Measurements from ENCODE around the gene PALM.
"Not testable (repeated sequence)": the region's sequence is repeated elsewhere in the genome, so short reads cannot be mapped to it uniquely, and the experiment has no call there.

Gene PALM

DNA sequence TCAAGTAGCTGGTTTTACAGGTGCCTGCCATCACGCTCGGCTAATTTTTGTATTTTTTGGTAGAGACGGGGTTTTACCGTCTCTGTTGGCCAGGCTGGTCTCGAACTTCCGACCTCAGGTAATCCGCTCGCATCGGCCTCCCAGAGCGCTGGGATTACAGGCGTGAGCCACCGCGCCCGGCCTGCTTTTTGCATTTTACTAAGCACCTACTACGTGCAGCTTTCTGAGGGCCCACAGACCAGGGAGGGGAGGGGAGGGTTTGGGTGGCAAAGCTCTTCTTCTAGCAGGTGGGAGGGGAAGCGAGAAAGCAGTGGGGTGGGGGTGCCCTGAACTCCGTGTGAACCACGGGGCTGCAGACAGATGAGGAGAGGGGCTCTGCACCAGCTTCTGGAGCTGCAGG, 15.0 kb downstream of the PALM start:
- peaks cover 0 to 32% (median 20%) of the 10 kb centered on the region in 4 experiments for H3K4me1 ChIP-seq (ENCODE audit: control extremely low read depth in 1 of 4, control insufficient read depth in 4 of 4, insufficient read depth in 4 of 4, low read length in 3 of 4)
- no peaks in the 10 kb centered on the region for H3K9me3 ChIP-seq (ENCODE audit: control extremely low read depth in 1 of 5, control insufficient read depth in 4 of 5, insufficient read depth in 2 of 5, low read depth in 1 of 5, low read length in 4 of 5)
- H3K36me3 ChIP-seq (ENCODE audit: control insufficient read depth in 4 of 4, insufficient read depth in 4 of 4, low read length in 3 of 4): no peaks in the 10 kb centered on the region
- ChIA-PET POLR2A (no interaction called here), CTCF (interaction anchor here (1.8 to 2.1 kb wide), 2 partner anchors 16 to 19 kb away, joined by 7 read pairs; no protein-coding TSS in a partner anchor)
- DNase-seq: no peak
- peaks cover 0 to 7% (median 0%) of the 10 kb centered on the region in 5 experiments for H3K27me3 ChIP-seq (replicated peaks in 2 of 5; ENCODE audit: control insufficient read depth in 4 of 5, insufficient read depth in 5 of 5, low read length in 4 of 5)
- no peak overlapping the region for H3K4me3 ChIP-seq (ENCODE audit: control insufficient read depth in 1 of 7, extremely low read depth in 1 of 7, insufficient read depth in 4 of 7, low read depth in 2 of 7, low read length in 6 of 7)
- 94% methylated on average over 12 of the region's 18 CpGs for WGBS (ENCODE audit: insufficient coverage)
- no peak overlapping the region for H3K27ac ChIP-seq (ENCODE audit: insufficient read depth in 1 of 2, low read depth in 1 of 2, low read length in 2 of 2, poor library complexity in 1 of 2, severe bottlenecking in 2 of 2)

DNA sequence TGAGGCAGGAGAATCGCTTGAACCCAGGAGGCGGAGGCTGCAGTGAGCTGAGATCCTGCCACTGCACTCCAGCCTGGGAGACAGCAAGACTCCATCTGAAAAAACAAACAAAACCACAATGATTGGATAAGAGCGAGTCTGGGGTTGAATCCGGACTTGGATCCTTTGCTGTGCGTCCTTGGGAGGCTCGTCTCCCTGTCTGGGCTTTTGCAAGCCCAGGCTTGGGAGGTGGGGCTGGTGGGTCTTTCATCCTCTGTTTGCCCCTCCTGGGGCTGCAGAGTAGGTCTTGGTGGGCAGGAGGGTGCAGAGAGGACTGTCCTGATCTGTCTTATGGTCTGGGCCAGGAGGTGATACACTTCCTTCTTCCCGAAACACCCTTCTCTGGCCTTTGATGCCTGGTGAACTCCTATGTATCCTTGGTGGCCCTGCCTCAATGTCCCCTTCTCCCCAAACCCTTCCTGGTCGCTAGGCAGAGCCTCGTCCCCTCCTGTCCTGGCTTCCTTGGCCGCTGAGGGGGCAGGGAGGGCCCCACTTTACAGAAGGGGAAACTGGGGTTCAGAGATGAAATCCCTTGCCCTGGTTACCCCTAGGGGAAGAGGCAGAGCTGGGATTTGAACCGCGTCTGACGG, 16.8 kb downstream of the PALM start:
- CTCF ChIA-PET: interaction anchor here (0.8 to 2.1 kb wide), 4 partner anchors 18 to 56 kb away, joined by 3 to 7 read pairs (median 4); no protein-coding TSS in a partner anchor
- POLR2A ChIA-PET: no interaction called here
- Histone ChIP-seq H3K27me3 (replicated peaks in 2 of 5; ENCODE audit: control insufficient read depth in 4 of 5, insufficient read depth in 5 of 5, low read length in 4 of 5) (no peaks in the 10 kb centered on the region), H3K4me1 (ENCODE audit: control extremely low read depth in 1 of 4, control insufficient read depth in 4 of 4, insufficient read depth in 4 of 4, low read length in 3 of 4) (peaks cover 0 to 27% (median 12%) of the 10 kb centered on the region in 4 experiments), H3K9me3 (ENCODE audit: control extremely low read depth in 1 of 5, control insufficient read depth in 4 of 5, insufficient read depth in 2 of 5, low read depth in 1 of 5, low read length in 4 of 5) (no peaks in the 10 kb centered on the region), H3K4me3 (ENCODE audit: control insufficient read depth in 1 of 7, extremely low read depth in 1 of 7, insufficient read depth in 4 of 7, low read depth in 2 of 7, low read length in 6 of 7) (no peak overlapping the region), H3K27ac (ENCODE audit: insufficient read depth in 1 of 2, low read depth in 1 of 2, low read length in 2 of 2, poor library complexity in 1 of 2, severe bottlenecking in 2 of 2) (no peak overlapping the region), H3K36me3 (ENCODE audit: control insufficient read depth in 4 of 4, insufficient read depth in 4 of 4, low read length in 3 of 4) (peaks cover 0 to 4% (median 0%) of the 10 kb centered on the region in 4 experiments)
- DNase-seq: no peak
- WGBS (ENCODE audit: insufficient coverage): 92% methylated on average over 5 of the region's 13 CpGs

- Histone ChIP-seq H3K9me3 (ENCODE audit: control extremely low read depth in 1 of 5, control insufficient read depth in 4 of 5, insufficient read depth in 2 of 5, low read depth in 1 of 5, low read length in 4 of 5) (no peaks in the 10 kb centered on the region), H3K4me1 (ENCODE audit: control extremely low read depth in 1 of 4, control insufficient read depth in 4 of 4, insufficient read depth in 4 of 4, low read length in 3 of 4) (peaks cover 0 to 18% (median 11%) of the 10 kb centered on the region in 4 experiments), H3K27me3 (replicated peaks in 2 of 5; ENCODE audit: control insufficient read depth in 4 of 5, insufficient read depth in 5 of 5, low read length in 4 of 5) (no peaks in the 10 kb centered on the region), H3K36me3 (ENCODE audit: control insufficient read depth in 4 of 4, insufficient read depth in 4 of 4, low read length in 3 of 4) (peaks cover 0 to 6% (median 0%) of the 10 kb centered on the region in 4 experiments), H3K4me3 (ENCODE audit: control insufficient read depth in 1 of 7, extremely low read depth in 1 of 7, insufficient read depth in 4 of 7, low read depth in 2 of 7, low read length in 6 of 7) (no peak overlapping the region), H3K27ac (ENCODE audit: insufficient read depth in 1 of 2, low read depth in 1 of 2, low read length in 2 of 2, poor library complexity in 1 of 2, severe bottlenecking in 2 of 2) (no peak overlapping the region)
- ChIA-PET CTCF (interaction anchor here (0.6 to 1.0 kb wide), 3 partner anchors 17 to 142 kb away, joined by 3 to 4 read pairs (median 3); partner anchors contain the start of gene PALM), POLR2A (interaction anchor here (1.0 kb wide), 1 partner anchor 14 kb away, joined by 4 read pairs; no protein-coding TSS in a partner anchor)
- DNase-seq: no peak
- WGBS (ENCODE audit: insufficient coverage): 96% methylated on average over 32 of the region's 43 CpGs
Observed at GRCh38 chr19:726993-727956, 18.5 kb downstream of the PALM start.

DNA sequence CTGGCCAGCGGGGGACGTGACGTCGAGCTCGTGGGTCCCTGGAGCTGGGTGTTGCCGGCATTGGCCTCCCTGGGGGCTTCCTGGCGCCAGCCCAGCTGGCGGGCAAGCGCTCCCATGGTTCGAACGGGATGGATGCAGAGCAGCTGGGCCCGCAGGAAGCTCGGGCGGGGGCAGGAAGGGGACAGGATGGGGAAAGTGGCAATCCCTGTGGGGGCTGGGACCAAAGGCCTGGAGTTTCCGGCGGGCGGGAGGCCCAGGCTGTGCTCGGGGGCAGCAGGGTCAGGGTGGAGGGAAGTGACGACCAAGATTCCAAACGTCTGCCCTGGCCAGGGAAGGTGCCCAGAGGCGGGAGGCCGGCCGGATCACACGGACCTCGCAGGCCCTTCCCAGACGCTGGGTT, 19.3 kb downstream of the PALM start:
- Histone ChIP-seq H3K27me3 (replicated peaks in 2 of 5; ENCODE audit: control insufficient read depth in 4 of 5, insufficient read depth in 5 of 5, low read length in 4 of 5) (no peaks in the 10 kb centered on the region), H3K36me3 (ENCODE audit: control insufficient read depth in 4 of 4, insufficient read depth in 4 of 4, low read length in 3 of 4) (peaks cover 0 to 6% (median 0%) of the 10 kb centered on the region in 4 experiments), H3K9me3 (ENCODE audit: control extremely low read depth in 1 of 5, control insufficient read depth in 4 of 5, insufficient read depth in 2 of 5, low read depth in 1 of 5, low read length in 4 of 5) (no peaks in the 10 kb centered on the region), H3K4me1 (ENCODE audit: control extremely low read depth in 1 of 4, control insufficient read depth in 4 of 4, insufficient read depth in 4 of 4, low read length in 3 of 4) (peaks cover 0 to 15% (median 10%) of the 10 kb centered on the region in 4 experiments), H3K27ac (ENCODE audit: insufficient read depth in 1 of 2, low read depth in 1 of 2, low read length in 2 of 2, poor library complexity in 1 of 2, severe bottlenecking in 2 of 2) (no peak overlapping the region), H3K4me3 (ENCODE audit: control insufficient read depth in 1 of 7, extremely low read depth in 1 of 7, insufficient read depth in 4 of 7, low read depth in 2 of 7, low read length in 6 of 7) (no peak overlapping the region)
- 59% methylated on average over 15 of the region's 26 CpGs for WGBS (ENCODE audit: insufficient coverage)
- CTCF ChIA-PET: interaction anchor here (0.6 to 1.0 kb wide), 2 partner anchors 16 to 143 kb away, joined by 3 to 4 read pairs; no protein-coding TSS in a partner anchor
- POLR2A ChIA-PET: interaction anchor here (1.0 kb wide), 1 partner anchor 13 kb away, joined by 4 read pairs; no protein-coding TSS in a partner anchor
- DNase-seq: no peak

DNA sequence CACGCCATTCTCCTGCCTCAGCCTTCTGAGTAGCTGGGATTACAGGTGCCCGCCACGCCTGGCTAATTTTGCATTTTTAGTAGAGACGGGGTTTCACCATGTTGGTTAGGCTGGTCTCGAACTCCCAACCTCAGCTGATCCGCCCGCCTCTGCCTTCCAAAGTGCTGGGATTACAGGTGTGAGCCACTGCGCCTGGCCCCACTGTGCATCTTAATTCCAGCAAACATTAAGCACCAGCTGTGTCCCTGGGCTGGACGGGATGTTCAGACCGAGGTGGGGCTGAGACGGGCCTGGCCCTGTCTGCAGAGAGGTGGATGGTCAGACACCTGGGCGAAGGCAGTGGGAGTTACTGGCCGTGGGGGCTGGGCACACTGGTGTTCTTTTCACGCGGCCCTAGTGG, 20.8 kb downstream of the PALM start:
- DNase-seq; H3K27ac ChIP-seq (ENCODE audit: insufficient read depth in 1 of 2, low read depth in 1 of 2, low read length in 2 of 2, poor library complexity in 1 of 2, severe bottlenecking in 2 of 2); H3K4me3 ChIP-seq (ENCODE audit: control insufficient read depth in 1 of 7, extremely low read depth in 1 of 7, insufficient read depth in 4 of 7, low read depth in 2 of 7, low read length in 6 of 7); H3K27me3 ChIP-seq (replicated peaks in 2 of 5; ENCODE audit: control insufficient read depth in 4 of 5, insufficient read depth in 5 of 5, low read length in 4 of 5); H3K9me3 ChIP-seq (ENCODE audit: control extremely low read depth in 1 of 5, control insufficient read depth in 4 of 5, insufficient read depth in 2 of 5, low read depth in 1 of 5, low read length in 4 of 5); H3K36me3 ChIP-seq (ENCODE audit: control insufficient read depth in 4 of 4, insufficient read depth in 4 of 4, low read length in 3 of 4); POLR2A ChIA-PET: not testable (repeated sequence)
- peaks cover 0 to 16% (median 14%) of the 10 kb centered on the region in 4 experiments for H3K4me1 ChIP-seq (ENCODE audit: control extremely low read depth in 1 of 4, control insufficient read depth in 4 of 4, insufficient read depth in 4 of 4, low read length in 3 of 4)
- WGBS (ENCODE audit: insufficient coverage): 93% methylated on average over 11 of the region's 15 CpGs
- CTCF ChIA-PET: interaction anchor here (0.9 to 3.6 kb wide), 2 partner anchors 11 to 22 kb away, joined by 3 to 14 read pairs; no protein-coding TSS in a partner anchor

DNA sequence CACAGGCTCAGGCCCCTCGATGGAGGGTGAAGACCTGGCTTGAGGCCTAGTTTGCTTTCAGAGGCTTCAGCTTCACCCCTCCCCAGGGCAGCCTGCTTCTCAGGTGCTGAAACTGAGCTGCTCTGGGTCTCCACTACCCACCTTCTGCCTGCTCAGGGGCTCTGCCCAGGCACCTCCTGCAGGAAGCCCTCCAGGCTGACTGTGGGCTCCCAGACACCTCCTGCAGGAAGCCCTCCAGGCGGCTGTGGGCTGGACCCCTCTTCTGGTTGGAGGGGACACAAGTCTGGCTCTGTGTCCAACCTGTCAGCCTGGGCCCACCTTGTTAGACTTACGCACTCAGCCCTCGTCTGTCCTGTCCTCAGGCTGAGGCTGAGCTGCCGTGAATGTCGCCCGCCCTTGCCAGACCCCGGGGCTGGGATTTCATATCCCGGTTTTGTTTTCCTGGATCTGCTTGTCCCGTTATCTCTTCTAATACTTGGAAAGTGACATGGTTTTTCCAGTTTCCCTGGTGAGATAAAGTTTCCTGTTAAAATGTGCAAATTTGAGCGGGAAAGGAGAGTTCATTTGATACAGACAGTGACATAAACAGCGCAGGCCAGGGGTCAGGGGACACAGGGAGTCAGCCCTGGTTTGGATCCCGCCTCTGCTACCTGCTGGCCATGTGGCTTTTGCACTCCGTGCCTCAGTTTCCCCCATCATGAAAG, 21.4 kb downstream of the PALM start:
- POLR2A ChIA-PET: no interaction called here
- 92% methylated on average over 14 of the region's 14 CpGs for WGBS (ENCODE audit: insufficient coverage)
- no peak overlapping the region for H3K4me3 ChIP-seq (ENCODE audit: control insufficient read depth in 1 of 7, extremely low read depth in 1 of 7, insufficient read depth in 4 of 7, low read depth in 2 of 7, low read length in 6 of 7)
- H3K4me1 ChIP-seq (ENCODE audit: control extremely low read depth in 1 of 4, control insufficient read depth in 4 of 4, insufficient read depth in 4 of 4, low read length in 3 of 4): peaks cover 0 to 16% (median 14%) of the 10 kb centered on the region in 4 experiments
- peaks cover 0 to 6% (median 0%) of the 10 kb centered on the region in 4 experiments for H3K36me3 ChIP-seq (ENCODE audit: control insufficient read depth in 4 of 4, insufficient read depth in 4 of 4, low read length in 3 of 4)
- DNase-seq: no peak
- no peaks in the 10 kb centered on the region for H3K27me3 ChIP-seq (replicated peaks in 2 of 5; ENCODE audit: control insufficient read depth in 4 of 5, insufficient read depth in 5 of 5, low read length in 4 of 5)
- CTCF ChIA-PET: interaction anchor here (0.9 to 3.6 kb wide), 2 partner anchors 10 to 22 kb away, joined by 3 to 14 read pairs; no protein-coding TSS in a partner anchor
- no peaks in the 10 kb centered on the region for H3K9me3 ChIP-seq (ENCODE audit: control extremely low read depth in 1 of 5, control insufficient read depth in 4 of 5, insufficient read depth in 2 of 5, low read depth in 1 of 5, low read length in 4 of 5)
- no peak overlapping the region for H3K27ac ChIP-seq (ENCODE audit: insufficient read depth in 1 of 2, low read depth in 1 of 2, low read length in 2 of 2, poor library complexity in 1 of 2, severe bottlenecking in 2 of 2)
